Tibial artery (tissue), 4 donors: ENCODE results near the gene SHROOM4.

Experiments used
- DNase-seq, 2 donors: peaks; one replicate each; pipeline ENCODE4 v3.0.0-alpha.2; 2019
- H3K27ac ChIP-seq, 2 donors: fragments of 200-600 bp; sonication (generic) in 1 of 2; 1 replicate in 1 of 2; 2 replicates in 1 of 2; pipeline ENCODE4 v1.5.1; 2018 to 2019; ENCODE audit warnings: mild to moderate bottlenecking in 1 of 2
- H3K27me3 ChIP-seq, 2 donors: fragments of 200-600 bp; sonication (generic) in 1 of 2; one replicate each; pipeline versions ENCODE4 v1.5.1 to v1.6.0; 2016 to 2019
- H3K36me3 ChIP-seq, 3 donors: fragments of 200-600 bp; sonication (generic) in 2 of 3; one replicate each; pipeline ENCODE4 v1.5.1; 2016 to 2019; ENCODE audit warnings: mild to moderate bottlenecking in 2 of 3
- H3K4me1 ChIP-seq, 4 donors: fragments of 200-600 bp; sonication (generic) in 2 of 4; 1 replicate in 3 of 4; 2 replicates in 1 of 4; pipeline ENCODE4 v1.5.1; 2016 to 2019
- H3K4me3 ChIP-seq, 2 donors: fragments of 200-600 bp; sonication (generic) in 1 of 2; 1 replicate in 1 of 2; 2 replicates in 1 of 2; pipeline ENCODE4 v1.5.1; 2018 to 2019; ENCODE audit warnings: mild to moderate bottlenecking in 2 of 2
- H3K9me3 ChIP-seq, 3 donors: fragments of 200-600 bp; sonication (generic) in 1 of 3; one replicate each; pipeline ENCODE4 v1.5.1; 2016 to 2019
- intact Hi-C: fragments of 100-400 bp; cut with DNase I; formaldehyde crosslinking; loops from one replicate; pipeline ENCODE4 v1.15.0; 2023; ENCODE audit warnings: low total_unique reads
- TF ChIP-seq, protein P1 (sequence below), 2 experiments: fragments of 200-600 bp in 1 of 2; fragments of 450-650 bp in 1 of 2; IDR thresholded peaks; one replicate each; pipeline ENCODE4 v1.5.1; 2017 to 2019; ENCODE audit warnings: antibody characterized with exemption in 2 of 2, mild to moderate bottlenecking in 1 of 2, moderate library complexity in 1 of 2

SHROOM4 gene

DNA sequence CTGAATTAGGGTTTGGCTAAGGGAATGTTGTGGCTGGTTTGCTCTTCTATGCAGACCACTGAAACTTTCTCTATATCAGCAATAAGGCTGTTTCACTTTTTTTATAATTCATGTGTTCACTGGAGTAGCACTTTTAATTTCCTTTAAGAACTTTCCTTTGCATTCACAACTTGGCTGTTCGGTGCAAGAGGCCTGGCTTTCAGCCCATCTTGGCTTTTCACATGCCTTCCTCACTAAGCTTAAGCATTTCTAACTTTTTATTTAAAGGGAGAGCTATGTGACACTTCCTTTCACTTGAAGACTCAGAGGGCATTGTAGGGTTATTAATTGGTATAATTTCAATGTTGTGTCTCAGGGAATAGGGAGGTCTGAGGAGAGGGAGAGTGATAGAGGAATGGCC lies 142.3 kb downstream of the SHROOM4 start:
- TF ChIP-seq, protein P1, sequence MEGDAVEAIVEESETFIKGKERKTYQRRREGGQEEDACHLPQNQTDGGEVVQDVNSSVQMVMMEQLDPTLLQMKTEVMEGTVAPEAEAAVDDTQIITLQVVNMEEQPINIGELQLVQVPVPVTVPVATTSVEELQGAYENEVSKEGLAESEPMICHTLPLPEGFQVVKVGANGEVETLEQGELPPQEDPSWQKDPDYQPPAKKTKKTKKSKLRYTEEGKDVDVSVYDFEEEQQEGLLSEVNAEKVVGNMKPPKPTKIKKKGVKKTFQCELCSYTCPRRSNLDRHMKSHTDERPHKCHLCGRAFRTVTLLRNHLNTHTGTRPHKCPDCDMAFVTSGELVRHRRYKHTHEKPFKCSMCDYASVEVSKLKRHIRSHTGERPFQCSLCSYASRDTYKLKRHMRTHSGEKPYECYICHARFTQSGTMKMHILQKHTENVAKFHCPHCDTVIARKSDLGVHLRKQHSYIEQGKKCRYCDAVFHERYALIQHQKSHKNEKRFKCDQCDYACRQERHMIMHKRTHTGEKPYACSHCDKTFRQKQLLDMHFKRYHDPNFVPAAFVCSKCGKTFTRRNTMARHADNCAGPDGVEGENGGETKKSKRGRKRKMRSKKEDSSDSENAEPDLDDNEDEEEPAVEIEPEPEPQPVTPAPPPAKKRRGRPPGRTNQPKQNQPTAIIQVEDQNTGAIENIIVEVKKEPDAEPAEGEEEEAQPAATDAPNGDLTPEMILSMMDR (IDR thresholded peaks at IDR 0.05): no peak
- intact Hi-C loops: no loop called here
- H3K4me1 ChIP-seq: no peaks in the 10 kb centered on the region
- no peaks in the 10 kb centered on the region for H3K27me3 ChIP-seq
- H3K9me3 ChIP-seq: no peaks in the 10 kb centered on the region
- no peak overlapping the region for H3K4me3 ChIP-seq
- DNase-seq: no peak
- no peaks in the 10 kb centered on the region for H3K36me3 ChIP-seq
- H3K27ac ChIP-seq: no peak overlapping the region

GRCh38 chrX:50668860-50669259 lies 145.1 kb downstream of the SHROOM4 start:
- Histone ChIP-seq H3K9me3 (no peaks in the 10 kb centered on the region), H3K27me3 (no peaks in the 10 kb centered on the region), H3K4me3 (no peak overlapping the region), H3K36me3 (no peaks in the 10 kb centered on the region), H3K4me1 (no peaks in the 10 kb centered on the region), H3K27ac (no peak overlapping the region)
- intact Hi-C loops: no loop called here
- no peak for DNase-seq
- TF ChIP-seq, protein P1 (IDR thresholded peaks at IDR 0.05): no peak

DNA sequence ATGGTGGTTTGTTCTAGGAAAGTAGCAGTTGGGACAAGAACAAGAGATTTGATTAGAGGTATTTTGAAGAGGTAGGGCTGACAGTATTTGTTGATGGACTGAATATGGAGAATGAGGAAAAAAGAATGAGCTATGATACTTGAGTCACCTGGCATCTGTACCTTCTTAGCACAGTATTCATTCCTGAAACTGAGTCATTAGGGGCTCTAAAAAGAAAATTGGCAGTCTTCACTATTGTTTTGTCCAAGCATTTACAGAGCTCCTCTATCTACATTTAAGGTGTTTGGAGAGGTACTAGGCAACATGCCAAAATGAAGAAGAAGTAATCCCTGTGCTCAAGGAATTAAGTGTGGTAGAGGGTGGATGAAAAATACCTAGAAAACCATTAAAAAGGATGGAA lies 165.8 kb downstream of the SHROOM4 start:
- intact Hi-C loops: no loop called here
- Histone ChIP-seq H3K4me1 (no peaks in the 10 kb centered on the region), H3K9me3 (no peaks in the 10 kb centered on the region), H3K4me3 (no peak overlapping the region), H3K27ac (no peak overlapping the region), H3K36me3 (no peaks in the 10 kb centered on the region), H3K27me3 (no peaks in the 10 kb centered on the region)
- no peak for DNase-seq
- TF ChIP-seq, protein P1 (IDR thresholded peaks at IDR 0.05): no peak

GRCh38 chrX:50644496-50644895 lies 169.5 kb downstream of the SHROOM4 start:
- Histone ChIP-seq H3K9me3 (no peaks in the 10 kb centered on the region), H3K4me1 (no peaks in the 10 kb centered on the region), H3K27ac (no peak overlapping the region), H3K36me3 (no peaks in the 10 kb centered on the region), H3K4me3 (no peak overlapping the region), H3K27me3 (no peaks in the 10 kb centered on the region)
- TF ChIP-seq, protein P1 (IDR thresholded peaks at IDR 0.05): no peak
- no peak for DNase-seq
- intact Hi-C loops: no loop called here

GRCh38 chrX:50643525-50644137 lies 170.4 kb downstream of the SHROOM4 start:
- Histone ChIP-seq H3K9me3 (no peaks in the 10 kb centered on the region), H3K4me1 (no peaks in the 10 kb centered on the region), H3K27ac (no peak overlapping the region), H3K4me3 (no peak overlapping the region), H3K36me3 (no peaks in the 10 kb centered on the region), H3K27me3 (no peaks in the 10 kb centered on the region)
- DNase-seq: no peak
- TF ChIP-seq, protein P1 (IDR thresholded peaks at IDR 0.05): no peak
- intact Hi-C loops: no loop called here

DNA sequence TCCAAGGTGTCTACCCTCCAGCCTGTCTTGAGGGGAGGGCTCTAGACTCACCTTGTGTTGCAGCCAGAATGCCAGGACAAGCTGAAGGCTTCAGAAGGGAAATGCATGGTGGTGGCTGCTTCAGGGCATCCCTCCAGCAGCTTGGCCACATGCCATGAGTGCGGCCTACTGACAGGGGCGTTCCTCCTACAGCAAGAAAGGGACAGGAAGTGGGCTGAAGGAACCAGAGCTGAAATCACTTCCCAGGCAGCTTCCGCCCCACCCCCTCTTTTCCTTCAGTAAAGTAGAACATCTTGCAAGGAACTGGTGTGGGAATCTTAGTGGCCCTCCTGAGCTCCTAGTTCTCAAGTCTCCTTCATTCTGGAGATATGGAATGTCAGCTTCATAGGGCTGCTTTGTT lies 175.9 kb downstream of the SHROOM4 start:
- H3K4me3 ChIP-seq: no peak overlapping the region
- H3K27me3 ChIP-seq: no peaks in the 10 kb centered on the region
- intact Hi-C loops: no loop called here
- no peaks in the 10 kb centered on the region for H3K4me1 ChIP-seq
- DNase-seq: peak in 1 of 2 donors; percentile 42
- peaks cover 0 to 8% (median 5%) of the 10 kb centered on the region in 3 donors for H3K36me3 ChIP-seq
- no peak overlapping the region for H3K27ac ChIP-seq
- no peaks in the 10 kb centered on the region for H3K9me3 ChIP-seq
- TF ChIP-seq, protein P1 (IDR thresholded peaks at IDR 0.05): no peak
